Natural killer cell (primary cell): Measurements from ENCODE around the gene BAIAP2. TPM values are rescaled to one million over a fixed set of nuclear protein-coding genes. Genes with fewer than 3 reads are reported as not detected.

Experiments
- ATAC-seq, 3 donors: fragments of 150-1000 bp in 2 of 3; fragments of 200-7000 bp in 1 of 3; cut with Tn5 transposase; 1 replicate in 1 of 3; 2 replicates in 2 of 3; pipeline ENCODE4 v1.10.0; 2021; ENCODE audit warnings: mild to moderate bottlenecking in 2 of 3, moderate library complexity in 2 of 3
- DNase-seq, 2 donors: peaks; one replicate each; pipeline versions ENCODE4 v3.0.0 to v3.0.0-alpha.2; 2013 to 2021; ENCODE audit warnings: mixed read lengths in 1 of 2
- H3K27ac ChIP-seq: one replicate; pipeline ENCODE4 v1.5.1; 2013; ENCODE audit warnings: mild to moderate bottlenecking, low read length
- H3K27me3 ChIP-seq: one replicate; pipeline ENCODE4 v1.6.1; 2013; ENCODE audit warnings: low read length; ENCODE audit not compliant: control insufficient read depth, insufficient read depth
- H3K36me3 ChIP-seq: one replicate; pipeline ENCODE4 v1.6.1; 2013; ENCODE audit warnings: low read length; ENCODE audit not compliant: control insufficient read depth, insufficient read depth
- H3K4me1 ChIP-seq: one replicate; pipeline ENCODE4 v1.6.1; 2013; ENCODE audit warnings: low read length; ENCODE audit not compliant: control insufficient read depth, insufficient read depth
- H3K4me3 ChIP-seq: one replicate; pipeline ENCODE4 v1.5.1; 2013; ENCODE audit warnings: low read length
- H3K9me3 ChIP-seq: one replicate; pipeline ENCODE4 v1.6.1; 2013; ENCODE audit warnings: low read length; ENCODE audit not compliant: control insufficient read depth, insufficient read depth
- H3K27ac Mint-ChIP-seq, 2 donors: one replicate each; pipeline ENCODE4 v1.8.0; 2022; ENCODE audit warnings: mild to moderate bottlenecking in 2 of 2, mixed read lengths in 2 of 2, moderate library complexity in 1 of 2
- H3K27me3 Mint-ChIP-seq, 2 donors: one replicate each; pipeline ENCODE4 v1.8.0; 2022; ENCODE audit warnings: low read depth in 2 of 2, mixed read lengths in 2 of 2
- H3K36me3 Mint-ChIP-seq: one replicate; pipeline ENCODE4 v1.8.0; 2022; ENCODE audit warnings: mixed read lengths
- H3K4me1 Mint-ChIP-seq, 2 donors: one replicate each; pipeline ENCODE4 v1.8.0; 2022; ENCODE audit warnings: mixed read lengths in 2 of 2
- H3K4me3 Mint-ChIP-seq: one replicate; pipeline ENCODE4 v1.8.0; 2022; ENCODE audit warnings: mild to moderate bottlenecking, moderate library complexity, mixed read lengths
- H3K9me3 Mint-ChIP-seq, 2 donors: one replicate each; pipeline ENCODE4 v1.8.0; 2022; ENCODE audit warnings: mixed read lengths in 2 of 2
- WGBS: methylation state at CpG from one replicate; pipeline ENCODE4 v1.1.7; 2013; ENCODE audit warnings: missing lambda C conversion rate; ENCODE audit not compliant: insufficient coverage; 5-methylcytosine and 5-hydroxymethylcytosine counted together
- intact Hi-C: fragments of 100-400 bp; cut with micrococcal nuclease; formaldehyde crosslinking; loops from one replicate; pipeline ENCODE4 v1.14.2; 2022
- total RNA-seq, 4 donors: library from RNA; stranded (reverse); fragments of 120-200 nt in 1 of 4; gene quantifications; one replicate each; pipeline versions ENCODE4 v1.2.3 to v1.2.4, GENCODE V29; 2013 to 2022
- TF ChIP-seq, protein P1 (sequence below): fragments of 200-600 bp; IDR thresholded peaks from one replicate; pipeline ENCODE4 v1.8.0; 2022; ENCODE audit warnings: antibody characterized with exemption

Gene BAIAP2
- total RNA-seq, 3 donors from 2014 or later (not counting 1 experiment from before 2014, with no cell fraction given) = 6.7 to 12.3 (median 10.4) TPM

DNA sequence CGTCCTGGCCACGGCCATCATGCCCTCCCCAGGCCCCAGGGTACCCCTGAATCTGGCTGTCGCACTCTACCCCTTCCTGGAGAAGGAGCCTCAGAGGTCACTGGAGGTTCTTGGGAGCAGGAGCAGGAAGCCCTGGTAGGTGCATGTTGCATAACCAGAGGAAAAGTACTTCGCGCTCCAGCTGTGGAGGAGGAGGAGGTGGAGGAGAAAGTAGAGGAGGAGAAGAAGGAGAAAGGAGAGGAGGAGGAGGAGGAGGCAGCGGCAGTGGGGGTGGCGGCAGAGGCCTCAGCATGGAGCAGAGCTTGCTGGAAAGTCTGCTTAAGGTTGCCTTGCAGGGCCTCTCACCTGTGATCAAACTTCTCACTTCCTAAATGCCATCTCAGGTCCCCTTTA, 61.8 kb downstream of the BAIAP2 start:
- TF ChIP-seq, protein P1, sequence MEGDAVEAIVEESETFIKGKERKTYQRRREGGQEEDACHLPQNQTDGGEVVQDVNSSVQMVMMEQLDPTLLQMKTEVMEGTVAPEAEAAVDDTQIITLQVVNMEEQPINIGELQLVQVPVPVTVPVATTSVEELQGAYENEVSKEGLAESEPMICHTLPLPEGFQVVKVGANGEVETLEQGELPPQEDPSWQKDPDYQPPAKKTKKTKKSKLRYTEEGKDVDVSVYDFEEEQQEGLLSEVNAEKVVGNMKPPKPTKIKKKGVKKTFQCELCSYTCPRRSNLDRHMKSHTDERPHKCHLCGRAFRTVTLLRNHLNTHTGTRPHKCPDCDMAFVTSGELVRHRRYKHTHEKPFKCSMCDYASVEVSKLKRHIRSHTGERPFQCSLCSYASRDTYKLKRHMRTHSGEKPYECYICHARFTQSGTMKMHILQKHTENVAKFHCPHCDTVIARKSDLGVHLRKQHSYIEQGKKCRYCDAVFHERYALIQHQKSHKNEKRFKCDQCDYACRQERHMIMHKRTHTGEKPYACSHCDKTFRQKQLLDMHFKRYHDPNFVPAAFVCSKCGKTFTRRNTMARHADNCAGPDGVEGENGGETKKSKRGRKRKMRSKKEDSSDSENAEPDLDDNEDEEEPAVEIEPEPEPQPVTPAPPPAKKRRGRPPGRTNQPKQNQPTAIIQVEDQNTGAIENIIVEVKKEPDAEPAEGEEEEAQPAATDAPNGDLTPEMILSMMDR = no peak
- Mint-ChIP-seq H3K27ac (peak overlapping the region in 1 of 2 donors; percentile 10), H3K9me3 (no peaks in the 10 kb centered on the region), H3K27me3 (no peaks in the 10 kb centered on the region), H3K4me1 (peaks cover 4 to 8% of the 10 kb centered on the region in 2 donors), H3K4me3 (no peak overlapping the region), H3K36me3 (no peaks in the 10 kb centered on the region)
- WGBS = 85% methylated on average over 7 of the region's 7 CpGs
- H3K4me1 ChIP-seq = peaks cover 49% of the 10 kb centered on the region
- DNase-seq = no peak
- no peak for ATAC-seq
- intact Hi-C loops = no loop called here
- no peaks in the 10 kb centered on the region for H3K36me3 ChIP-seq
- H3K4me3 ChIP-seq = no peak overlapping the region
- H3K27ac ChIP-seq = no peak overlapping the region
- H3K9me3 ChIP-seq = no peaks in the 10 kb centered on the region
- no peaks in the 10 kb centered on the region for H3K27me3 ChIP-seq

DNA sequence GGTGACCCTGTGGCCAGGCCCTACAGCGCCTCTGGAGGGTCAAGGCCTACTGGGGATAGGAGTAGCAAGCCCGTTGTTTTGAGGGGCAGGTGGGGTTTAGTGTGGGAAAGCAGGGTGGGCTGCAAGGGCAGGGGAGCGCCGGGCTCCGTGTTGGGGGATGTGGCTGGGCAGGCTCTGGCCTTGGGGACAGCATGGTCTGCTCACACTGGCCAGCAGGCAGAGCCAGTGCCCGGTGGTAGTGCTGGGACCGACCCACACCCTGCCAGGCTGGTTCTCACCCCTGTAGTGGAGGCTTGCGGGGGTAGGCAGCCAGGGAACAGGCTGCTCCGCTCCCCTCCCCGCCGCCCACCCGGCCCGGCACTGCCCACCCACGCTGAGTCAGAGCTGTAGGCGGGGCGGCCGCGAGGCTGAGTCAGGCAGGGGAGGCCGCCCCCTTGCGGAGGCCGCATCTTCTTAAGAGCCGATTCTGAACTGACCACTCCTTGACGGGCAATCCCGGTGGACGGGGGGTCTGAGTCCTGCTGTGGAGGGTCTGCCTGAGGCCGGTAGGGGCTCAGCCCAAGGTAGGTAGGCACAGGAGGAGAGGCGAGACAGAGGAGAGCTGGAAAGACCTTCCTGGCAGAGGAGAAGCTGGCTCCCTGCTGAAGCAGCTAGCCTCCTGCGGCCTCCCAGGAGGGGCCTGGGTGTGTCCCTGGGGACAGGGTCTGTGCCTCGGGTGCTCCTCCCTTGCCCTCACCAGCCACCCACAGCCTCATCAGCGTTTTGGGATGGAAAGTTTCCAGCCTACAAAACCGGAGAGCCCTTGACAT, 62.4 kb downstream of the BAIAP2 start:
- no peak overlapping the region for H3K4me3 ChIP-seq
- Mint-ChIP-seq H3K36me3 (no peaks in the 10 kb centered on the region), H3K4me1 (peaks cover 4 to 11% of the 10 kb centered on the region in 2 donors), H3K4me3 (no peak overlapping the region), H3K9me3 (no peaks in the 10 kb centered on the region), H3K27me3 (no peaks in the 10 kb centered on the region), H3K27ac (peak overlapping the region in 1 of 2 donors; percentile 70)
- DNase-seq (peak; percentile 53 to 68), ATAC-seq (peak in 2 of 3 donors; percentile 17 to 40)
- TF ChIP-seq, protein P1 = no peak
- WGBS = 35% methylated on average over 31 of the region's 31 CpGs
- intact Hi-C loops = no loop called here
- no peak overlapping the region for H3K27ac ChIP-seq
- H3K9me3 ChIP-seq = no peaks in the 10 kb centered on the region
- no peaks in the 10 kb centered on the region for H3K27me3 ChIP-seq
- H3K4me1 ChIP-seq = peaks cover 52% of the 10 kb centered on the region
- H3K36me3 ChIP-seq = no peaks in the 10 kb centered on the region

DNA sequence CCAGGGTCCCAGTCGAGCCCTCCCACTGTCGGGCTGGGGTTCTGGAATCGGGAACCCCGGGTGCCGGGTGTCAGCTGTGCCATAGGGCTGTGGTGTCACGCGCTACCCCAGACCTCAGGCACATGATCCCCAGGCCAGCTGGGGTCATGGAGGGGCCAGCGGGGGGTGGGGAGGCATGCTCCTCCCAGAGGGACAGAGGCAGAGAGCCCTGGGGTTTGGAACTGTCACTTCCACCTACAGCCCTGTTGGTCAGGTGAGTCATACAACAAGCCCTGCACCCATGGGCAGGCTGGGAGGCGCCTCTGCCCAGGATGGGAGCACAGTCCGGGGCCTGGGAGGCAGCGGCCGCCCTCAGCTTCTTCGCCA, 63.0 kb downstream of the BAIAP2 start:
- no peaks in the 10 kb centered on the region for H3K9me3 Mint-ChIP-seq
- no peaks in the 10 kb centered on the region for H3K36me3 Mint-ChIP-seq
- Histone ChIP-seq H3K36me3 (no peaks in the 10 kb centered on the region), H3K27ac (no peak overlapping the region), H3K27me3 (no peaks in the 10 kb centered on the region), H3K9me3 (no peaks in the 10 kb centered on the region), H3K4me3 (no peak overlapping the region), H3K4me1 (peaks cover 52% of the 10 kb centered on the region)
- peaks cover 4 to 11% of the 10 kb centered on the region in 2 donors for H3K4me1 Mint-ChIP-seq
- no peak overlapping the region for H3K4me3 Mint-ChIP-seq
- H3K27ac Mint-ChIP-seq = peak overlapping the region in 1 of 2 donors; percentile 70
- DNase-seq (no peak), ATAC-seq (no peak)
- intact Hi-C loops = no loop called here
- WGBS = 78% methylated on average over 13 of the region's 13 CpGs
- H3K27me3 Mint-ChIP-seq = no peaks in the 10 kb centered on the region
- TF ChIP-seq, protein P1 = no peak
